Measurements from ENCODE around the gene ABCB8.

- TF ChIP-seq POLR2AphosphoS5 (IDR thresholded peaks at IDR 0.05; ENCODE audit: low read depth, low read length) (no peak), RAD21 (IDR thresholded peaks at IDR 0.05 in 1 of 2, conservative IDR thresholded peaks at IDR 0.05 in 1 of 2; ENCODE audit: low read depth in 2 of 2, low read length in 2 of 2) (no peak), BACH1 (IDR thresholded peaks at IDR 0.05; ENCODE audit: low read length) (no peak), MAX (IDR thresholded peaks at IDR 0.05) (no peak), CEBPB (IDR thresholded peaks at IDR 0.05; ENCODE audit: low read depth, low read length) (no peak), SIN3A (conservative IDR thresholded peaks at IDR 0.05 in 1 of 2, IDR thresholded peaks at IDR 0.05 in 1 of 2; ENCODE audit: low read depth in 1 of 2, low read length in 2 of 2) (no peak)
Measured at GRCh38 chr7:151031011-151031410, 2.8 kb downstream of the ABCB8 start.
